Suprapubic skin (tissue), 4 donors: Measurements from ENCODE around the gene CCDC50. TPM values are rescaled to one million over a fixed set of nuclear protein-coding genes. Genes with fewer than 3 reads are reported as not detected.
A peak's percentile ranks its signal among the peaks of the same experiment; 100 is the strongest.

Experiments
- DNase-seq, 2 donors: peaks; one replicate each; pipeline ENCODE4 v3.0.0-alpha.2; 2019; ENCODE audit warnings: low spot score in 2 of 2
- H3K27ac ChIP-seq: fragments of 200-600 bp; sonication (generic); one replicate; pipeline ENCODE4 v1.5.1; 2019
- H3K27me3 ChIP-seq: fragments of 200-600 bp; sonication (generic); one replicate; pipeline ENCODE4 v1.5.1; 2019
- H3K36me3 ChIP-seq: fragments of 200-600 bp; sonication (generic); one replicate; pipeline ENCODE4 v1.5.1; 2019
- H3K4me1 ChIP-seq: fragments of 200-600 bp; sonication (generic); one replicate; pipeline ENCODE4 v1.5.1; 2019
- H3K4me3 ChIP-seq: fragments of 200-600 bp; sonication (generic); one replicate; pipeline ENCODE4 v1.5.1; 2019; ENCODE audit warnings: mild to moderate bottlenecking
- H3K9me3 ChIP-seq: fragments of 200-600 bp; sonication (generic); one replicate; pipeline ENCODE4 v1.5.1; 2019
- CTCF ChIP-seq, 2 donors: fragments of 200-600 bp in 1 of 2; fragments of 450-650 bp in 1 of 2; sonication (generic) in 1 of 2; IDR thresholded peaks; one replicate each; pipeline ENCODE4 v1.5.1; 2016 to 2019; ENCODE audit warnings: antibody characterized with exemption in 2 of 2, mild to moderate bottlenecking in 1 of 2, moderate library complexity in 1 of 2
- EP300 ChIP-seq: sonication (generic); formaldehyde crosslinking; IDR thresholded peaks from one replicate; pipeline ENCODE4 v1.6.1; 2017; ENCODE audit warnings: antibody characterized with exemption
- POLR2A ChIP-seq, 2 donors: fragments of 450-650 bp; IDR thresholded peaks; one replicate each; pipeline ENCODE4 v1.6.1; 2017; ENCODE audit warnings: antibody characterized with exemption in 2 of 2, mild to moderate bottlenecking in 2 of 2, moderate library complexity in 2 of 2
- POLR2AphosphoS5 ChIP-seq, 3 donors: sonication (generic); formaldehyde crosslinking; IDR thresholded peaks; one replicate each; pipeline ENCODE4 v1.6.1; 2017; ENCODE audit warnings: antibody characterized with exemption in 3 of 3
- WGBS: methylation state at CpG from one replicate; pipeline ENCODE4 v1.1.5; 2018; 5-methylcytosine and 5-hydroxymethylcytosine counted together
- total RNA-seq, 4 donors: library from RNA; depleted of rRNA; stranded (reverse); fragments of >200 nt; gene quantifications; one replicate each; pipeline ENCODE4 v1.1.0, GENCODE V29; 2016

The CCDC50 gene
- total RNA-seq, 4 donors from 2014 or later: 34.9 to 67.7 (median 42.4) TPM

- Histone ChIP-seq H3K27me3 (no peaks in the 10 kb centered on the region), H3K36me3 (no peaks in the 10 kb centered on the region), H3K27ac (no peak overlapping the region), H3K4me3 (peak overlapping the region; percentile 5), H3K4me1 (no peaks in the 10 kb centered on the region), H3K9me3 (no peaks in the 10 kb centered on the region)
- no peak for DNase-seq
- TF ChIP-seq CTCF (IDR thresholded peaks at IDR 0.05): no peak
- no peak for TF ChIP-seq EP300
- TF ChIP-seq POLR2A (IDR thresholded peaks at IDR 0.05): no peak
- no peak for TF ChIP-seq POLR2AphosphoS5 (IDR thresholded peaks at IDR 0.05)
- WGBS: 40% methylated on average over 4 of the region's 4 CpGs
Observed at GRCh38 chr3:191290311-191291025, 38.7 kb upstream of the CCDC50 start.

- no peak overlapping the region for H3K4me3 ChIP-seq
- WGBS: 79% methylated on average over 5 of the region's 5 CpGs
- no peaks in the 10 kb centered on the region for H3K27me3 ChIP-seq
- H3K36me3 ChIP-seq: no peaks in the 10 kb centered on the region
- H3K9me3 ChIP-seq: no peaks in the 10 kb centered on the region
- no peak for DNase-seq
- H3K27ac ChIP-seq: no peak overlapping the region
- H3K4me1 ChIP-seq: no peaks in the 10 kb centered on the region
- TF ChIP-seq POLR2AphosphoS5 (IDR thresholded peaks at IDR 0.05) (no peak), EP300 (no peak), POLR2A (IDR thresholded peaks at IDR 0.05) (no peak), CTCF (IDR thresholded peaks at IDR 0.05) (no peak)
Observed at GRCh38 chr3:191292243-191293015, 36.8 kb upstream of the CCDC50 start.

GRCh38 chr3:191294291-191294690 lies 34.9 kb upstream of the CCDC50 start:
- Histone ChIP-seq H3K4me1 (no peaks in the 10 kb centered on the region), H3K9me3 (no peaks in the 10 kb centered on the region), H3K27me3 (no peaks in the 10 kb centered on the region), H3K36me3 (no peaks in the 10 kb centered on the region), H3K27ac (no peak overlapping the region), H3K4me3 (no peak overlapping the region)
- WGBS: 100% methylated on average over 1 of the region's 1 CpG
- no peak for TF ChIP-seq EP300
- no peak for TF ChIP-seq POLR2AphosphoS5 (IDR thresholded peaks at IDR 0.05)
- no peak for TF ChIP-seq POLR2A (IDR thresholded peaks at IDR 0.05)
- TF ChIP-seq CTCF (IDR thresholded peaks at IDR 0.05): no peak
- no peak for DNase-seq

GRCh38 chr3:191296041-191296541 lies 33.1 kb upstream of the CCDC50 start:
- no peak overlapping the region for H3K27ac ChIP-seq
- no peaks in the 10 kb centered on the region for H3K4me1 ChIP-seq
- no peaks in the 10 kb centered on the region for H3K9me3 ChIP-seq
- no peaks in the 10 kb centered on the region for H3K36me3 ChIP-seq
- H3K27me3 ChIP-seq: no peaks in the 10 kb centered on the region
- TF ChIP-seq POLR2AphosphoS5 (IDR thresholded peaks at IDR 0.05) (no peak), CTCF (IDR thresholded peaks at IDR 0.05) (no peak), POLR2A (IDR thresholded peaks at IDR 0.05) (no peak), EP300 (no peak)
- no peak overlapping the region for H3K4me3 ChIP-seq
- no peak for DNase-seq
- 62% methylated on average over 4 of the region's 4 CpGs for WGBS

GRCh38 chr3:191298846-191299245 lies 30.3 kb upstream of the CCDC50 start:
- Histone ChIP-seq H3K27ac (no peak overlapping the region), H3K4me3 (no peak overlapping the region), H3K36me3 (no peaks in the 10 kb centered on the region), H3K27me3 (no peaks in the 10 kb centered on the region), H3K9me3 (no peaks in the 10 kb centered on the region), H3K4me1 (no peaks in the 10 kb centered on the region)
- DNase-seq: no peak
- no peak for TF ChIP-seq POLR2AphosphoS5 (IDR thresholded peaks at IDR 0.05)
- no peak for TF ChIP-seq EP300
- no peak for TF ChIP-seq POLR2A (IDR thresholded peaks at IDR 0.05)
- TF ChIP-seq CTCF (IDR thresholded peaks at IDR 0.05): no peak
